ENCODE results near the gene ALAS1. TPM values are rescaled to one million over a fixed set of nuclear protein-coding genes. Genes with fewer than 3 reads are reported as not detected.

Gene ALAS1
- total RNA-seq, 1 donor from 2014 or later = 78.9 TPM

DNA sequence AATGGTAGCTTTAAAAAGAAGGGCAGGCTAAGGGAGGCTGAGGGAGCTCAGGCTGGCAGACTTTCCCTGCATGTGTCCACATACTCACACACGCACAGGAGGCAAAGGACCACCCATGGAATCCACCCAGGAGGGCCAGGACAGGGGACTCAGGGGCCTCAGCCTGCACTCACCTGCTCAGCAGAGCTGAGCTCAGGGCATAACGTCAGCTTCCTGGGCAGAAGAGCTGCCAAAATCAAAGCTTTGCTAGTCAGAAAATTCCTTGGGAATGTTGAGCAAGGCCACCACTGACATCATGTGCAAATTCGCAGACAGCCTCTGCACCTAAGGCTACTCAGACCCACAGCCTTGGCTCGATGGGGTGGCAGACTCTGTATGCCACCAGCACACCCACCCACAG, 16.4 kb upstream of the ALAS1 start:
- Histone ChIP-seq H3K9me3 (no peaks in the 10 kb centered on the region), H3K27me3 (no peaks in the 10 kb centered on the region), H3K27ac (no peak overlapping the region), H3K36me3 (no peaks in the 10 kb centered on the region), H3K4me3 (no peak overlapping the region), H3K4me1 (no peaks in the 10 kb centered on the region)
- intact Hi-C loops (cut with DNase I) = no loop called here
- ATAC-seq (no peak), DNase-seq (peak; percentile 57)
- TF ChIP-seq, protein P1, sequence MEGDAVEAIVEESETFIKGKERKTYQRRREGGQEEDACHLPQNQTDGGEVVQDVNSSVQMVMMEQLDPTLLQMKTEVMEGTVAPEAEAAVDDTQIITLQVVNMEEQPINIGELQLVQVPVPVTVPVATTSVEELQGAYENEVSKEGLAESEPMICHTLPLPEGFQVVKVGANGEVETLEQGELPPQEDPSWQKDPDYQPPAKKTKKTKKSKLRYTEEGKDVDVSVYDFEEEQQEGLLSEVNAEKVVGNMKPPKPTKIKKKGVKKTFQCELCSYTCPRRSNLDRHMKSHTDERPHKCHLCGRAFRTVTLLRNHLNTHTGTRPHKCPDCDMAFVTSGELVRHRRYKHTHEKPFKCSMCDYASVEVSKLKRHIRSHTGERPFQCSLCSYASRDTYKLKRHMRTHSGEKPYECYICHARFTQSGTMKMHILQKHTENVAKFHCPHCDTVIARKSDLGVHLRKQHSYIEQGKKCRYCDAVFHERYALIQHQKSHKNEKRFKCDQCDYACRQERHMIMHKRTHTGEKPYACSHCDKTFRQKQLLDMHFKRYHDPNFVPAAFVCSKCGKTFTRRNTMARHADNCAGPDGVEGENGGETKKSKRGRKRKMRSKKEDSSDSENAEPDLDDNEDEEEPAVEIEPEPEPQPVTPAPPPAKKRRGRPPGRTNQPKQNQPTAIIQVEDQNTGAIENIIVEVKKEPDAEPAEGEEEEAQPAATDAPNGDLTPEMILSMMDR (IDR thresholded peaks at IDR 0.05) = no peak

DNA sequence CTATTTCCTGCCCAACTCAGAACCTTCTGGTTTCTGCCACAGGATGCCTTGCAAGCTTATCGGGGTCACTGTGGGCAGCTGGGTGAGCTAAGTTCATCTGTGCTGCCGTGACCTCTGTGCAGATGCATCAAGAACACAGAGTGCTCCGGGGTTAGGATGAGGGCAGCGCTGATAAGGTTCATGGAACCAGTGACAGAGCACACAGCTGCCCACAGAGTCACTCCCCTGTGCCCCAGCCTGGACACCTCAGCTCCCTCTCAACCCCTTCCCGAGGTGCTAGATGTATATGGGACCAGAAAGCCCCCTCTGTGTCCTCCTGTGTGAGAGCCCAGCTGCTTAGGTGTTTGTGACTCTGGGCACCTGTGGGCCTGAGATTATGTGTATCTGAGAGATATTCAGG, 15.8 kb upstream of the ALAS1 start:
- H3K9me3 ChIP-seq = no peaks in the 10 kb centered on the region
- H3K27ac ChIP-seq = no peak overlapping the region
- H3K4me3 ChIP-seq = no peak overlapping the region
- H3K36me3 ChIP-seq = no peaks in the 10 kb centered on the region
- H3K27me3 ChIP-seq = no peaks in the 10 kb centered on the region
- TF ChIP-seq, protein P1 (IDR thresholded peaks at IDR 0.05) = no peak
- ATAC-seq (peak; percentile 60), DNase-seq (peak; percentile 63)
- intact Hi-C loops (cut with DNase I) = no loop called here
- no peaks in the 10 kb centered on the region for H3K4me1 ChIP-seq

DNA sequence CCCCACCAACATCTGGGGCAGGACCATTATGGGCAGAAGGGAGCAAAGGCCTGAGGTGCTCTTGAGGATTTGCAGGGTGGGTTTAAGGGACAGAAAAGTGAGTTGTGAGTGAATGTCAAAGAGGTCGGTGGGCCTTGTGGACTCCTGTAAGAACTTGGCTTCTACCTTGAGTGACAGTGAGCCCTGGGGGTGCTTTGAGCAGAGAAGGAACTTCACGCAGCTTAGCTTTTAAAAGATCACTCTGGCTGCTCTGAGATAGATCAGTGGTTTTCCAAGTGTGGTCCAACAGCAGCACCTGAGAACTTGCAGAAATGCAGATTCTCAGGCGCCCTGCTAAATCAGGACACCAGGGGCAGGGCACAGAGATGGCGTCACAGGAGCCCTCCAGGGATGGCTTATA, 15.3 kb upstream of the ALAS1 start:
- DNase-seq (peak; percentile 42), ATAC-seq (no peak)
- intact Hi-C loops (cut with DNase I) = no loop called here
- H3K36me3 ChIP-seq = no peaks in the 10 kb centered on the region
- H3K27me3 ChIP-seq = no peaks in the 10 kb centered on the region
- no peaks in the 10 kb centered on the region for H3K4me1 ChIP-seq
- H3K4me3 ChIP-seq = no peak overlapping the region
- TF ChIP-seq, protein P1 (IDR thresholded peaks at IDR 0.05) = no peak
- no peaks in the 10 kb centered on the region for H3K9me3 ChIP-seq
- H3K27ac ChIP-seq = no peak overlapping the region

DNA sequence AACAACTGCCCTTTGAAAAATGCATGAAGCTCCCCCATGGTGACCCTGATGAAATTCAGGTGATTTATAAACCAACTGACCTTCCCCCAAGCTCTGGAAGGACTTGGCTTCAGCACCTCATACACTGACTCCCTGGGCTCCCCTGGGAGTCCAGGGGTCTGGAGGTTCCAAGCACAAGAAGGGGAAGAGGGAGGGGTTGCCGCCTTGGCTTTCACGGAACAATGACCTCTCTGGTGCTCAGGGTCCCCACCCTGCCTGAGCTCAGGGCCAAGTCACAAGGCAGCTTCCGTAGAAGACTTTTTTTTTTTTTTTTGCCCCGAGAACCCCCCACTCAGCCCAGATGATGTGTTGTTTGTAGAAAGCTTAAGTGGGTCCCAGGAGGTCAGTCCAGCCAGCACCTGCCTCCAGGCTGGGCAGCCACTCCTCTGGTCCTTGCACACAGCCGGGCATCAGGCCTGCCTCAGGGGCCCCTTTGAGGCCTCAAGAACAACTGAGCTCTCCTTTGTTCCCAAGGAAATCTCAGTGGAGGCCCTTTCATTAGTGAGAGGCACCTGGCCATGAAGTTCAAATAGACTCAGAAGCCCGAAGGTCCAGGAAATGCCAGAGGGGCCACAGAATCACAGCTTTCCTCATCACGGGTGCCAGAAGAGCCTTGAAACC, 14.0 kb upstream of the ALAS1 start:
- no peaks in the 10 kb centered on the region for H3K36me3 ChIP-seq
- ATAC-seq (no peak), DNase-seq (peak; percentile 49)
- no peak overlapping the region for H3K4me3 ChIP-seq
- H3K27ac ChIP-seq = no peak overlapping the region
- no peaks in the 10 kb centered on the region for H3K4me1 ChIP-seq
- H3K27me3 ChIP-seq = no peaks in the 10 kb centered on the region
- H3K9me3 ChIP-seq = no peaks in the 10 kb centered on the region
- intact Hi-C loops (cut with DNase I) = no loop called here
- TF ChIP-seq, protein P1 (IDR thresholded peaks at IDR 0.05) = no peak

DNA sequence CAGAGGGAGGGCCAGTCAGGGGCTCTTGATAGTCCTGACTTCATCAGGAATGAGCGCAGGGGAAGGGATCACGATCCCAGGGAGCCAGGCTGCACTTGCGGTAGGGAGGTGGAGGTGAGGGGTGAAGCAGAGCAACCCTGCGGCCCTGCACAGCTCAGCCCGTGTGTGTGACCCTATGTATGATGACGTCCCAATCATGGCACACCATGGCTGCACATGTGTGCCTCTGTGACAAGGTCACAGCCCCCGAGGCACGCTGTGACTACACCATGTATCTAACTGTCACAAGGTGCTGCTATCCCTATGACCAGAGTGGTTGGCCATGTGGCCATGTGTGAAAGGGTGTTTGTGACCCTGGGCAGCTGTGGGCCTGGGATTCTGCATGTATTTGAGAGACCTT, 13.3 kb upstream of the ALAS1 start:
- TF ChIP-seq, protein P1 (IDR thresholded peaks at IDR 0.05) = no peak
- H3K36me3 ChIP-seq = no peaks in the 10 kb centered on the region
- no peaks in the 10 kb centered on the region for H3K9me3 ChIP-seq
- peaks cover 4% of the 10 kb centered on the region for H3K4me1 ChIP-seq
- ATAC-seq = no peak
- H3K27ac ChIP-seq = no peak overlapping the region
- intact Hi-C loops (cut with DNase I) = no loop called here
- H3K4me3 ChIP-seq = no peak overlapping the region
- peak; percentile 42 for DNase-seq
- no peaks in the 10 kb centered on the region for H3K27me3 ChIP-seq

DNA sequence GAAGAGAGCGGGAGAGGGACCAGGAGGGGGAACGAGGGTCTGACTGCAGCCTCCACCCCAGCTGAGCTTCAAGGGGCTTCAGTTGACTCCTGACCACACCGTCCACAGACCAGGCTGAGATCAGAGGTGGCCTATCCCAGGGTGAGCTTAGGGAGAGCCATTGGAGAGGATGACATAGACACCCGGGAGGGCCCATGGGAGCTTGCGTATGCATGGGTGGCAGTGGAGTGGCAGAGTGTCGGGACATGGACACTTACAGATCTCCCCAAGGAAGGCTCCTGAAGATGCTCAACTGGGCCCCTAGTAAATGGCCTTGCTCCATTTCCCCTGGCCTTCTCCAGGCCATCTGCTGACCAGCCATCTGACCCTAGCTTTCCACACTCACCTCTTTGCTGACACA, 12.6 kb upstream of the ALAS1 start:
- intact Hi-C loops (cut with DNase I) = no loop called here
- Histone ChIP-seq H3K27me3 (no peaks in the 10 kb centered on the region), H3K27ac (no peak overlapping the region), H3K4me3 (no peak overlapping the region), H3K36me3 (no peaks in the 10 kb centered on the region), H3K9me3 (no peaks in the 10 kb centered on the region), H3K4me1 (peaks cover 10% of the 10 kb centered on the region)
- TF ChIP-seq, protein P1 (IDR thresholded peaks at IDR 0.05) = no peak
- ATAC-seq = no peak
- DNase-seq = no peak

All from upper lobe of right lung (tissue), 1 donor.